MCF 10A (cell line): ENCODE results near the gene ZNF93. TPM values are rescaled to one million over a fixed set of nuclear protein-coding genes. Genes with fewer than 3 reads are reported as not detected.
"Not testable (repeated sequence)": the region's sequence is repeated elsewhere in the genome, so short reads cannot be mapped to it uniquely, and the experiment has no call there.

Experiments
- BruUV-seq: library from RNA; stranded (reverse); fragments of 400-500 nt; replicated peaks from 2 replicates; lab custom pipeline; 2021; lab: Mats Ljungman, UMichigan
- CTCF ChIA-PET: fragments of 300-600 bp; sonication (Branson Sonifier 250); formaldehyde crosslinking; extraction: SDS; loops from one replicate; lab custom pipeline; 2021; ENCODE audit warnings: antibody characterized with exemption, inconsistent platforms; lab: Yijun Ruan, JAX
- POLR2A ChIA-PET: fragments of 300-600, 350-650 bp; sonication (Branson Sonifier 250); formaldehyde crosslinking; extraction: SDS; loops from one replicate; lab custom pipeline; 2020; ENCODE audit warnings: antibody characterized with exemption, inconsistent platforms; lab: Yijun Ruan, JAX
- DNase-seq: peaks from one replicate; pipeline ENCODE4 v3.0.0-alpha.2; 2018; ENCODE audit not compliant: unreplicated experiment
- H3K27ac Mint-ChIP-seq: one replicate; pipeline ENCODE4 v1.8.0; 2022; ENCODE audit warnings: mild to moderate bottlenecking, low read depth, mixed read lengths; ENCODE audit not compliant: unreplicated experiment
- H3K27me3 Mint-ChIP-seq: one replicate; pipeline ENCODE4 v1.8.0; 2022; ENCODE audit warnings: mixed read lengths; ENCODE audit not compliant: insufficient read depth, unreplicated experiment
- H3K36me3 Mint-ChIP-seq: one replicate; pipeline ENCODE4 v1.8.0; 2022; ENCODE audit warnings: mild to moderate bottlenecking, moderate library complexity, mixed read lengths; ENCODE audit not compliant: insufficient read depth, unreplicated experiment
- H3K4me1 Mint-ChIP-seq: one replicate; pipeline ENCODE4 v1.8.0; 2022; ENCODE audit warnings: mixed read lengths; ENCODE audit not compliant: insufficient read depth, unreplicated experiment
- H3K4me3 Mint-ChIP-seq: one replicate; pipeline ENCODE4 v1.8.0; 2022; ENCODE audit warnings: mild to moderate bottlenecking, moderate library complexity, mixed read lengths; ENCODE audit not compliant: unreplicated experiment
- H3K9me3 Mint-ChIP-seq: one replicate; pipeline ENCODE4 v1.8.0; 2022; ENCODE audit warnings: mixed read lengths; ENCODE audit not compliant: unreplicated experiment
- intact Hi-C: fragments of 100-400 bp; cut with micrococcal nuclease; formaldehyde crosslinking; loops from 2 replicates; pipeline ENCODE4 v1.14.1; 2022
- total RNA-seq: library from RNA; stranded (reverse); gene quantifications from 2 replicates; pipeline ENCODE4 v1.2.3, GENCODE V29; 2022
- TF ChIP-seq, protein P1 (sequence below): fragments of 200-600 bp; IDR thresholded peaks from one replicate; pipeline ENCODE4 v1.8.0; 2022; ENCODE audit warnings: antibody characterized with exemption, mild to moderate bottlenecking; ENCODE audit not compliant: unreplicated experiment

ZNF93 gene
- total RNA-seq, 1 experiment from 2014 or later, result 1.1 TPM

DNA sequence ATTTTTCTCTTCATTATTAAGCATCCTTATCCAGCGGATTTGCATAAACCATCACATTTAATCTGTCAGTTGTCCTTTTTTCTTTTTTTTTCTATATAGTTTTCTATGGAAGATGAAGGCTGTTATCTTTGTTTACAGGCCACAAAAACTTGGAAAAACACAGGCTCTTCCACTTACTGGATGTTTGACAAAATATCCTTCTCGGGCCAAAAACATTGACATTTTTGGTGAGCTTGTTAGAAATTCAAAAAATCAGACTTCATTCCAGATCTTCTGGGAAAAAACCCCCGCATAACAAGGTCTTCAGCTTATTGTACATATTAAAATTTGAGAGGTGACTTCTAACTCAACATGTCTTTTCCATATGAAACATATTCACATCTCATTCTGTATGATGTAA is 13.8 kb downstream of the ZNF93 start:
- H3K4me1 Mint-ChIP-seq, result no peaks in the 10 kb centered on the region

GRCh38 chr19:19930417-19930816 is 29.7 kb downstream of the ZNF93 start:
- peak; percentile 0 for DNase-seq
- POLR2A ChIA-PET, H3K27ac Mint-ChIP-seq, BruUV-seq, H3K27me3 Mint-ChIP-seq, H3K36me3 Mint-ChIP-seq, H3K4me1 Mint-ChIP-seq, CTCF ChIA-PET, intact Hi-C loops, H3K4me3 Mint-ChIP-seq: not testable (repeated sequence)
- H3K9me3 Mint-ChIP-seq, result peaks cover 30% of the 10 kb centered on the region

More for the DNA sequence above, 13.8 kb downstream of the ZNF93 start:
- DNase-seq, result no peak
- H3K9me3 Mint-ChIP-seq, result peaks cover 8% of the 10 kb centered on the region
- CTCF ChIA-PET, result interaction anchor here (0.7 kb wide), 1 partner anchor 324 kb away, joined by 4 read pairs; no protein-coding TSS in a partner anchor
- no peaks in the 10 kb centered on the region for H3K27me3 Mint-ChIP-seq
- no peak overlapping the region for H3K27ac Mint-ChIP-seq
- no peak overlapping the region for H3K4me3 Mint-ChIP-seq
- intact Hi-C loops, result no loop called here
- POLR2A ChIA-PET, result no interaction called here
- no TSS peak for BruUV-seq
- TF ChIP-seq, protein P1, sequence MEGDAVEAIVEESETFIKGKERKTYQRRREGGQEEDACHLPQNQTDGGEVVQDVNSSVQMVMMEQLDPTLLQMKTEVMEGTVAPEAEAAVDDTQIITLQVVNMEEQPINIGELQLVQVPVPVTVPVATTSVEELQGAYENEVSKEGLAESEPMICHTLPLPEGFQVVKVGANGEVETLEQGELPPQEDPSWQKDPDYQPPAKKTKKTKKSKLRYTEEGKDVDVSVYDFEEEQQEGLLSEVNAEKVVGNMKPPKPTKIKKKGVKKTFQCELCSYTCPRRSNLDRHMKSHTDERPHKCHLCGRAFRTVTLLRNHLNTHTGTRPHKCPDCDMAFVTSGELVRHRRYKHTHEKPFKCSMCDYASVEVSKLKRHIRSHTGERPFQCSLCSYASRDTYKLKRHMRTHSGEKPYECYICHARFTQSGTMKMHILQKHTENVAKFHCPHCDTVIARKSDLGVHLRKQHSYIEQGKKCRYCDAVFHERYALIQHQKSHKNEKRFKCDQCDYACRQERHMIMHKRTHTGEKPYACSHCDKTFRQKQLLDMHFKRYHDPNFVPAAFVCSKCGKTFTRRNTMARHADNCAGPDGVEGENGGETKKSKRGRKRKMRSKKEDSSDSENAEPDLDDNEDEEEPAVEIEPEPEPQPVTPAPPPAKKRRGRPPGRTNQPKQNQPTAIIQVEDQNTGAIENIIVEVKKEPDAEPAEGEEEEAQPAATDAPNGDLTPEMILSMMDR, result no peak
- peaks cover 12% of the 10 kb centered on the region for H3K36me3 Mint-ChIP-seq

DNA sequence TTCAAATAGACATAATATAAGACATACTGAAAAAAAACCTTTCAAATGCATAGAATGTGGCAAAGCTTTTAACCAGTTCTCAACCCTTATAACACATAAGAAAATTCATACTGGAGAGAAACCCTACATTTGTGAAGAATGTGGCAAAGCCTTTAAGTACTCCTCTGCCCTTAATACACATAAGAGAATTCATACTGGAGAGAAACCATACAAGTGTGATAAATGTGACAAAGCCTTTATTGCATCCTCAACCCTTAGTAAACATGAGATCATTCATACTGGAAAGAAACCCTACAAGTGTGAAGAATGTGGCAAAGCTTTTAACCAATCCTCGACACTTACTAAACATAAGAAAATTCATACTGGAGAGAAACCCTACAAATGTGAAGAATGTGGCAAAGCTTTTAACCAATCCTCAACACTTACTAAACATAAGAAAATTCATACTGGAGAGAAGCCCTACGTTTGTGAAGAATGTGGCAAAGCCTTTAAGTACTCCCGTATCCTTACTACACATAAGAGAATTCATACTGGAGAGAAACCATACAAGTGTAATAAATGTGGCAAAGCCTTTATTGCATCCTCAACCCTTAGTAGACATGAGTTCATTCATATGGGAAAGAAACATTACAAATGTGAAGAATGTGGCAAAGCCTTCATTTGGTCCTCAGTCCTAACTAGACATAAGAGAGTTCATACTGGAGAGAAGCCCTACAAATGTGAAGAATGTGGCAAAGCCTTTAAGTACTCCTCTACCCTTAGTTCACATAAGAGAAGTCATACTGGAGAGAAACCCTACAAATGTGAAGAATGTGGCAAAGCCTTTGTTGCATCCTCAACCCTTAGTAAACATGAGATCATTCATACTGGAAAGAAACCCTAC is 32.9 kb downstream of the ZNF93 start:
- intact Hi-C loops, POLR2A ChIA-PET, H3K27ac Mint-ChIP-seq, CTCF ChIA-PET, H3K4me3 Mint-ChIP-seq, H3K4me1 Mint-ChIP-seq, H3K27me3 Mint-ChIP-seq, H3K36me3 Mint-ChIP-seq, DNase-seq, BruUV-seq: not testable (repeated sequence)
- peaks cover 30% of the 10 kb centered on the region for H3K9me3 Mint-ChIP-seq

GRCh38 chr19:19937403-19937802 is 36.7 kb downstream of the ZNF93 start:
- Mint-ChIP-seq H3K27me3 (no peaks in the 10 kb centered on the region), H3K4me3 (no peak overlapping the region), H3K27ac (no peak overlapping the region), H3K4me1 (no peaks in the 10 kb centered on the region), H3K36me3 (peaks cover 6% of the 10 kb centered on the region), H3K9me3 (peaks cover 22% of the 10 kb centered on the region)
- ChIA-PET POLR2A (no interaction called here), CTCF (no interaction called here)
- no TSS peak for BruUV-seq
- intact Hi-C loops, result no loop called here
- TF ChIP-seq, protein P1, result no peak
- DNase-seq, result no peak

GRCh38 chr19:19938449-19938848 is 37.7 kb downstream of the ZNF93 start:
- CTCF ChIA-PET, result no interaction called here
- intact Hi-C loops, result no loop called here
- no TSS peak for BruUV-seq
- POLR2A ChIA-PET, result no interaction called here
- Mint-ChIP-seq H3K4me1 (no peaks in the 10 kb centered on the region), H3K4me3 (no peak overlapping the region), H3K27me3 (no peaks in the 10 kb centered on the region), H3K27ac (no peak overlapping the region), H3K9me3 (peaks cover 15% of the 10 kb centered on the region), H3K36me3 (no peaks in the 10 kb centered on the region)
- TF ChIP-seq, protein P1, result no peak
- no peak for DNase-seq
